ENCODE data around the gene RPUSD3. TPM values are rescaled to one million over a fixed set of nuclear protein-coding genes. Genes with fewer than 3 reads are reported as not detected.
"Not testable (repeated sequence)": the region's sequence is repeated elsewhere in the genome, so short reads cannot be mapped to it uniquely, and the experiment has no call there.

RPUSD3 gene
- total RNA-seq, 1 experiment from 2014 or later = 46.9 TPM

- H3K4me3 ChIP-seq (ENCODE audit: low read depth, low read length, poor library complexity, severe bottlenecking); H3K4me1 ChIP-seq (ENCODE audit: insufficient read depth, low read length, poor library complexity, severe bottlenecking); BruUV-seq (replicated peaks); H3K27me3 ChIP-seq (replicated peaks; ENCODE audit: insufficient read depth, low read depth, low read length, poor library complexity); H3K27ac ChIP-seq (ENCODE audit: low read depth, low read length, poor library complexity, severe bottlenecking); CTCF ChIA-PET; H3K36me3 ChIP-seq (ENCODE audit: insufficient read depth, low read length, poor library complexity, severe bottlenecking); intact Hi-C loops (cut with micrococcal nuclease; ENCODE audit: unreplicated experiment); H3K9me3 ChIP-seq (ENCODE audit: low read depth, low read length, poor library complexity, severe bottlenecking); POLR2A ChIA-PET (ENCODE audit: low non-redundant PET): not testable (repeated sequence)
- DNase-seq (ENCODE audit: low spot score) = peak; percentile 34
- TF ChIP-seq, protein P1, sequence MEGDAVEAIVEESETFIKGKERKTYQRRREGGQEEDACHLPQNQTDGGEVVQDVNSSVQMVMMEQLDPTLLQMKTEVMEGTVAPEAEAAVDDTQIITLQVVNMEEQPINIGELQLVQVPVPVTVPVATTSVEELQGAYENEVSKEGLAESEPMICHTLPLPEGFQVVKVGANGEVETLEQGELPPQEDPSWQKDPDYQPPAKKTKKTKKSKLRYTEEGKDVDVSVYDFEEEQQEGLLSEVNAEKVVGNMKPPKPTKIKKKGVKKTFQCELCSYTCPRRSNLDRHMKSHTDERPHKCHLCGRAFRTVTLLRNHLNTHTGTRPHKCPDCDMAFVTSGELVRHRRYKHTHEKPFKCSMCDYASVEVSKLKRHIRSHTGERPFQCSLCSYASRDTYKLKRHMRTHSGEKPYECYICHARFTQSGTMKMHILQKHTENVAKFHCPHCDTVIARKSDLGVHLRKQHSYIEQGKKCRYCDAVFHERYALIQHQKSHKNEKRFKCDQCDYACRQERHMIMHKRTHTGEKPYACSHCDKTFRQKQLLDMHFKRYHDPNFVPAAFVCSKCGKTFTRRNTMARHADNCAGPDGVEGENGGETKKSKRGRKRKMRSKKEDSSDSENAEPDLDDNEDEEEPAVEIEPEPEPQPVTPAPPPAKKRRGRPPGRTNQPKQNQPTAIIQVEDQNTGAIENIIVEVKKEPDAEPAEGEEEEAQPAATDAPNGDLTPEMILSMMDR (conservative IDR thresholded peaks at IDR 0.05; ENCODE audit: low read depth, low read length) = peak; percentile 53
Observed at GRCh38 chr3:9848860-9849259, 5.1 kb upstream of the RPUSD3 start.

DNA sequence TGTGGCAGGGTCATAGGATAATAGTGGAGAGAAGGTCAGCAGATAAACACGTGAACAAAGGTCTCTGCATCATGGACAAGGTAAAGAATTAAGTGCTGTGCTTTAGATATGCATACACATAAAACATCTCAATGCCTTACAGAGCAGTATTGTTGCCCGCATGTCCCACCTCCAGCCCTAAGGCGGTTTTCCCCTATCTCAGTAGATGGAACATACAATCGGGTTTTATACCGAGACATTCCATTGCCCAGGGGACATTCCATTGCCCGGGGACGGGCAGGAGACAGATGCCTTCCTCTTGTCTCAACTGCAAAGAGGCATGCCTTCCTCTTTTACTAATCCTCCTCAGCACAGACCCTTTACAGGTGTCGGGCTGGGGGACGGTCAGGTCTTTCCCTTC is 4.1 kb upstream of the RPUSD3 start:
- H3K36me3 ChIP-seq (ENCODE audit: insufficient read depth, low read length, poor library complexity, severe bottlenecking); BruUV-seq (replicated peaks); H3K4me3 ChIP-seq (ENCODE audit: low read depth, low read length, poor library complexity, severe bottlenecking); DNase-seq (ENCODE audit: low spot score); H3K27ac ChIP-seq (ENCODE audit: low read depth, low read length, poor library complexity, severe bottlenecking); intact Hi-C loops (cut with micrococcal nuclease; ENCODE audit: unreplicated experiment); CTCF ChIA-PET; H3K9me3 ChIP-seq (ENCODE audit: low read depth, low read length, poor library complexity, severe bottlenecking); H3K4me1 ChIP-seq (ENCODE audit: insufficient read depth, low read length, poor library complexity, severe bottlenecking); POLR2A ChIA-PET (ENCODE audit: low non-redundant PET); H3K27me3 ChIP-seq (replicated peaks; ENCODE audit: insufficient read depth, low read depth, low read length, poor library complexity): not testable (repeated sequence)

DNA sequence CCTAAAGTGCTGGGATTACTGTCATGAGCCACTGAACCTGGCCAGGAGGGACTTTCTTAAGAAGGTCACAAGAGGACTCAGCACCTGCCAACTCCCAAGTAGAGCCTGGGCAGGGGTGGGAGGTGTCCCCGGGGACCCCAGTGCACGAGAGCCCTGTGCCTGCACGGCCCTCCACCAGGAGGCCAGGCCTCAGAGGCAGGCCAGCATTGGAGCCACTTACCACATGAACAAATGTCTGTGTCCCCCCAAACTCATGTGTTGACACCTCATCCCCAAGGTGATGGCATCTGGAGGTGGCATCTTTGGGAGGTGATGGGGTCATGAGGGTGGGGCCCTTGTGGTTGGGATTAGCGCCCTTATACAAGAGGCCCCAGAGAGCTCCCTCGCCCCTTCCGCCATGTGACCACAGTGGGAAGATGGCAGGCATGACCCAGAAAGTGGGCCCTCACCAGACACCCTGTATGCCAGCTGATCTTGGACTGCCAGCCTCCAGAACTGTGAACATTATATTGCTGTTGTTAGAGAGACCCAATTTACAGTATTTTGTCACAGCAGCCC is 3.2 kb upstream of the RPUSD3 start:
- no TSS peak for BruUV-seq (replicated peaks)
- CTCF ChIA-PET = interaction anchor here (0.6 kb wide), 1 partner anchor 433 kb away, joined by 4 read pairs; no protein-coding TSS in a partner anchor
- intact Hi-C loops (cut with micrococcal nuclease; ENCODE audit: unreplicated experiment) = no loop called here
- H3K9me3 ChIP-seq (ENCODE audit: low read depth, low read length, poor library complexity, severe bottlenecking) = no peaks in the 10 kb centered on the region
- peaks cover 4% of the 10 kb centered on the region for H3K36me3 ChIP-seq (ENCODE audit: insufficient read depth, low read length, poor library complexity, severe bottlenecking)
- no peaks in the 10 kb centered on the region for H3K4me1 ChIP-seq (ENCODE audit: insufficient read depth, low read length, poor library complexity, severe bottlenecking)
- H3K27ac ChIP-seq (ENCODE audit: low read depth, low read length, poor library complexity, severe bottlenecking) = no peak overlapping the region
- no peak for TF ChIP-seq EZH2 (IDR thresholded peaks at IDR 0.05; ENCODE audit: borderline replicate concordance, low read depth, low read length, poor library complexity, severe bottlenecking)
- TF ChIP-seq, protein P1 (conservative IDR thresholded peaks at IDR 0.05; ENCODE audit: low read depth, low read length) = no peak
- no peak overlapping the region for H3K4me3 ChIP-seq (ENCODE audit: low read depth, low read length, poor library complexity, severe bottlenecking)
- no peaks in the 10 kb centered on the region for H3K27me3 ChIP-seq (replicated peaks; ENCODE audit: insufficient read depth, low read depth, low read length, poor library complexity)
- DNase-seq (ENCODE audit: low spot score) = no peak
- POLR2A ChIA-PET (ENCODE audit: low non-redundant PET) = no interaction called here

DNA sequence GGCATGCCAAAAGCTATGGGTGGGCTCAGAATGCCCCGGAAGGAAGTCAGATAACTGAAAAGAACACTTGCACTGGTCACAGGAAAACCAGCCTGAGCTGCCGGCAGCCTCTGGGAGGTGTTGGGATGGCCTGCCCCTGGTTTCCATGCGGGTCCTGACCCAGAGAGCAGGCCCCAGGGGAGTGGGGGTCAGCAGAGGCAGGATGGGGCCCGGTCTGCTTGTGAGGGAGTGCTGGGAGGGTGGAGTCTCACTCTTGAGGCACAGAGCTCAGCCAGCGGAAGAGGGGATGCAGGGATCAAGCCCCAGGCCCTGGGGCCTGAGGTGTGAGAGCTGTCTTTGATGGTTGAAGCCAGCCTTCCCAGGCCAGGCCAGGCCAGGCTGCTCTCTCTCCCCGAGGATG is 2.4 kb upstream of the RPUSD3 start:
- intact Hi-C loops (cut with micrococcal nuclease; ENCODE audit: unreplicated experiment) = no loop called here
- Histone ChIP-seq H3K4me3 (ENCODE audit: low read depth, low read length, poor library complexity, severe bottlenecking) (no peak overlapping the region), H3K9me3 (ENCODE audit: low read depth, low read length, poor library complexity, severe bottlenecking) (no peaks in the 10 kb centered on the region), H3K27me3 (replicated peaks; ENCODE audit: insufficient read depth, low read depth, low read length, poor library complexity) (no peaks in the 10 kb centered on the region), H3K36me3 (ENCODE audit: insufficient read depth, low read length, poor library complexity, severe bottlenecking) (peaks cover 12% of the 10 kb centered on the region), H3K27ac (ENCODE audit: low read depth, low read length, poor library complexity, severe bottlenecking) (no peak overlapping the region), H3K4me1 (ENCODE audit: insufficient read depth, low read length, poor library complexity, severe bottlenecking) (no peaks in the 10 kb centered on the region)
- DNase-seq (ENCODE audit: low spot score) = no peak
- TF ChIP-seq EZH2 (IDR thresholded peaks at IDR 0.05; ENCODE audit: borderline replicate concordance, low read depth, low read length, poor library complexity, severe bottlenecking) = no peak
- TF ChIP-seq, protein P1 (conservative IDR thresholded peaks at IDR 0.05; ENCODE audit: low read depth, low read length) = no peak
- ChIA-PET CTCF (interaction anchor here (0.6 to 0.7 kb wide), 2 partner anchors 434 to 1285 kb away, joined by 4 read pairs; no protein-coding TSS in a partner anchor), POLR2A (ENCODE audit: low non-redundant PET) (no interaction called here)
- no TSS peak for BruUV-seq (replicated peaks)
